Activated CD4-positive, CD25-positive, alpha-beta regulatory T cell (primary cell): Measurements from ENCODE around the gene CARD10.
"Not testable (repeated sequence)": the region's sequence is repeated elsewhere in the genome, so short reads cannot be mapped to it uniquely, and the experiment has no call there.

ENCODE experiments used
- DNase-seq, 4 experiments: peaks; one replicate each; lab custom pipeline; 2025; lab: John Stamatoyannopoulos, UW

The CARD10 gene

GRCh38 chr22:37556710-37557109 is 37.5 kb upstream of the CARD10 start:
- no peak for DNase-seq

GRCh38 chr22:37555029-37555428 is 35.8 kb upstream of the CARD10 start:
- DNase-seq = no peak

DNA sequence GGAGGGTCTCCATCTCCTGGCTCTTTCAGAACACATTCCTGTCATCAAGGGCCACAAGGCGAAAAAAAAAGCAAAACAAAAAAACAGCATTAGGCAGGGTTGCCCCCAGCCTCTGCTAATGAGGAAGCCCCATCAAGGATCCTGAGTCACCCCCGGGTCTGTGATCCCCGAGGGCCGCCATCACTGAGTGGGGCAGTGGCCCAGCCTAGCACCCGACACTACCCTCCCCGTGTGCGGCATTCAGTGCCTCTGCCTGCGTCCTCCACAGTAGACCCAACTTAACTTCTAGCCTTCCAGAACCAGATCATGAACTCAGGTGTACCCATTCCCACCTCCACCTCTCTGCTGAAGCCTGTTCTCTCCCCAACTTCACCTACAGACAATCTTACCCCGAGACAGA is 34.5 kb upstream of the CARD10 start:
- DNase-seq = no peak

- no peak for DNase-seq
Measured at GRCh38 chr22:37552524-37553163, 33.4 kb upstream of the CARD10 start.

GRCh38 chr22:37551981-37552380 is 32.8 kb upstream of the CARD10 start:
- no peak for DNase-seq

DNA sequence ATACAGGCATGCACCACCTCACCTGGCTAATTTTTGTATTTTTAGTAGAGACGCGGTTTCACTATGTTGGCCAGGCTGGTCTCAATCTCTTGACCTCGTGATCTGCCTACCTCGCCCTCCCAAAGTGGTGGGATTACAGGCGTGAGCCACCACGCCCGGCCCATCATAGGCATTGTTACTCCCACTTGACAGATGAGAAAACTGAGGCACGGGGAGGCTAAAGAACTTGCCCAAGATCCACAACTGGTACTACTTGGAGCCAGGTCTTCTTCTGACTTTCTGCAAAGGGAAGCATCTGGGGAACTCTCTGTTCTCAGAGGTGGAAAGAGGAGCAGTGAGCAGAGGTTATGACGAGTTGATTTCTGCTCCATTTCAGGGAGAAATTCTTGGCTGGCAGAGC is 31.7 kb upstream of the CARD10 start:
- DNase-seq = not testable (repeated sequence)

DNA sequence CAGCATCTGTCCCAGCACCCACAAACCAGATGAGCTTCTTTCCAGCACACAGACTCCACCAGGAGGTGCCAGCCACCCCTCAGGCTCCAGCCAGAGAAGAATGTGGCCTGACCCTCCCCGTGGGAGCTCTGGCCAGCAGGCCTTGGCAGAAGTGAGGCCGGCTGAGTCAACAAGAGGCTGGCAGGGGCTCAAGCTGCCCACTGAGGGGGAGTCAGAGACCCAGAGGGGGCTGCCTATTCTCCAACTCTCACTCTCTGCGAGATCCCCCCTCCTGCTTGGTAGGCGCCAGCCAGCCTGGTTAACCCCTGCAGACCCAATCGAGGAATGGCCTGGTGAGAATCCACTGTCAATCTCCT is 30.5 kb upstream of the CARD10 start:
- no peak for DNase-seq

DNA sequence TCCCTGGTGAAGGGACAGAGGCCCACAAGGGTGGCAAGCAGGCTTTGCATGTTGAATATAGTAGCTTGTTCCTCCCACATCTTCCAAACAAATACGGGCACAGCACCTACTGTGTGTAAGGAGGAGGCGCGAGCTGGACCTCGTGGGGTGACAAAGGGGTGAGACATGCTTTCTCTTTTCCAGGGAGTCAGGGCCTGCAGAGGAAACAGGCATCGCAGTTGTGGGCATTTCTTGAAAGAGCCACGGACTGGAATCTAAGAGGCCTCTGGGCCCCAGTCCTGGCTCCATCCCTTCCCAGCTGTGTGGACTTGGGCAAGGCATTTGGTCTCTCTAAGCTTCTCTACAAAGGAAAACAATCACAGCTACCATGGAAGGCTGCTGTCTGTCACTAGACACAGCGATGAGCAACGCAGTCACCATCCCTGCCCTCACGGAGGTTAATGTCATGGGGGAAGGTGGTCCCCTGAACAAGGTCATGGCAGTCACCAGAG is 28.1 kb upstream of the CARD10 start:
- DNase-seq = no peak

DNA sequence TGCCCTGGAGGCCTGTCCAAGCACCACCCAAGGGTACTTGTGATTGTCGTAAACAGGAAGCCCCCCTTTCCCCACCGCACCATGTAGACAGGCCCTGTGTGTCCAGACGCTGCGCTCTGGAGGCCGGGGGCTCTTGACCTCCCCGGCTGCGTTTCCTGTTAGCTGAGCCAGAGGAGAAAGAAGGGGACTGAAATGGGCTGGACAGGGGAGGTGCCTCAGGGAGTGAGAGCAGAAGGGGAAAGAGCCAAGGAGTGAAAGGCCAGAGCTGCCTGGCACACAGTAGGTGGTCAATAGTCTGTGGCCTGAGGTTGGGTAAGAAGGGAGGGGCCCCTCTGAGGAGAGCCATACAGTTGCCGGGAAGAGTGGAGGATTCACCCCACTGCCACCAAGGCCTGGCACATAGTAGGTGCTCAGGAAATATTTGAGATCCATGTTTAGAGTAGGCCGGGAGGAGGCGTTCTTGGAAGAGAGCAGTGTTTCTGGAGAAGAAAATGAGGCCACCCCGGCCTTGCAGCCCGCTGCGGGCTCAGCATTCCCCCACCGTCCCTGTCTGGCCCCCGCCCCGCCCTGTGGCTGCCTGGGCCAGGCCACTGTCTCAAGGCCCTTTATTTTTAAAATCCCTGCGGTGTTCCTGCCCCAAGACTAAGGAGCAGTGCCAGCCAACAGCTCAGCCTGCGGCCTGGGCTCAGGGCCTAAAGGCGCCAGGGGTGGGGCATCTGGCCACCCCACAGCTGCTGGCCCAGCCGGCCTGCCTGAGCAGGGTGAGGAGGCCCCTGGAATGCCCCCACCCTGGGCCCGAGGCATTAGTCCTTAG is 27.4 kb upstream of the CARD10 start:
- DNase-seq = no peak

GRCh38 chr22:37545703-37546436 is 26.7 kb upstream of the CARD10 start:
- no peak for DNase-seq

DNA sequence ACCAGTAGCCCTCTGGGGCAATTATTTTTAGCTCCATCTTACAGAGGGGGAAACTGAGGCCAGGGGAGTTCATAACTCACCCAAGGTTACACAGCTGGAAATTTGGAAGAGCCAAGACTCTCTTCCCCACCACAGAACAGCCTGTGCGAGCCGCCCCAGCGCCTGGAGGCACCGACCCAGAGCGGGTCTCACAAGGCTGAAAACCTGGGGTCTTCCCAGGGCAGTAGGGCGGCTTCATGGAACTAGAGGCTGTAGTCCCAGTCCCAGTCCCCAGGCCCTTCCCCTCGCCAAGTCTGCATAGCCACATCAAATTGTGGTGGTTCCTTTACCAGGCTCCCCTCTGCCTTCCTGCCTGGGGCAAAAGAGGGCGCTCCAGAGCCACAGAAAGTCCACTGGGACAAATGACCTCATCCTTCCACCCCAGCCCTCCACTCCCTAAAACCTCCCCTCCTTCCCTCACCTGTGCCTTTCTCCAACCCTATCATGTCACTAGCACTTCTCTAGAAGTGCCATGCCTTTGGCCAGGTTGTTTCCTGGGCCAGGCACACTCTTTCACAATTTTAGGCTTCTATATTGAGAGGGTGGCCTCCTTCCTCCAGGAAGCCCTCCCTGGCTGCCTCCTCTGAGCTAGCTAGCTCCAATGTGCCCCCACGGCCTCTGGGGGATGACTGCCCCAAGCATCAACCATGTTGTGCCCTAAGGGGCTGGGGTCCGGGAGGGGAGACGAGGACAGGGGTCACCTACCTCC is 25.9 kb upstream of the CARD10 start:
- DNase-seq = peak in 2 of 4 experiments; percentile 14 to 37

- no peak for DNase-seq
Measured at GRCh38 chr22:37542959-37543358, 23.7 kb upstream of the CARD10 start.

GRCh38 chr22:37542416-37542815 is 23.2 kb upstream of the CARD10 start:
- not testable (repeated sequence) for DNase-seq

DNA sequence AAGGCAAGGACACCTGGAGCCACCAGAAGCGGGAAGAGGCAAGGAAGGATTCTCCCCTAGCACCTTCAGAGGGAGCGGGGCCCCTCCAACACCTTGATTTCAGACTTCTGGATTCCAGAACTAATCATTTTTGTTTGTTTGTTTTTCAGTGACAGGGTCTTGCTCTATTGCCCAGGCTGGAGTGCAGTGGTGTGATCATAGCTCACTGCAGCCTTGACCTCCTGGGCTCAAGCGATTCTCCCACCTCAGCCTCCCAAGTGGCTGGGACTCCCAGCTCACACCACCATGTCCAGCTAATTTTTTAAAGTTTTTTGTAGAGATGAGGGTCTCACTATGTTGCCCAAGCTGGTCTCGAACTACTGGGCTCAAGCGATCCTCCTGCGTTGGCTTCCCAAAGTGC is 20.6 kb upstream of the CARD10 start:
- not testable (repeated sequence) for DNase-seq

- DNase-seq = peak; percentile 77 to 88 (median 84)
Measured at GRCh38 chr22:37538590-37539357, 19.6 kb upstream of the CARD10 start.

DNA sequence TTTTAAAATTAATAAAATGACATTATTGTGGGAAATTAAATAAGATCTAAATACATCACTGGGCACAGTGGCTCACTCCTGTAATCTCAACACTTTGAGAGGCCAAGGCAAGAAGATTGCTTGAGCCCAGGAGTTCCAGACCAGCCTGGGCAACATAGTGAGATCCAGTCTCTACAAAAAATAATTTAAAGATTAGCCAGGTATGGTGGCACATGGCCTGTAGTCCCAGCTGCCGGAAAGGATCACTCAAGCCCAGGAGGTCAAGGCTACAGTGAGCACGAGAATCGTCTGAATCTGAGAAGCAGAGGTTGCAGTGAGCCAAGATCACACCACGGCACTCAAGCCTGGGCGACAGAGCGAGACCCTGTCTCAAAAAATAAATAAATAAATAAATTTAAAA is 15.9 kb upstream of the CARD10 start:
- DNase-seq = no peak

DNA sequence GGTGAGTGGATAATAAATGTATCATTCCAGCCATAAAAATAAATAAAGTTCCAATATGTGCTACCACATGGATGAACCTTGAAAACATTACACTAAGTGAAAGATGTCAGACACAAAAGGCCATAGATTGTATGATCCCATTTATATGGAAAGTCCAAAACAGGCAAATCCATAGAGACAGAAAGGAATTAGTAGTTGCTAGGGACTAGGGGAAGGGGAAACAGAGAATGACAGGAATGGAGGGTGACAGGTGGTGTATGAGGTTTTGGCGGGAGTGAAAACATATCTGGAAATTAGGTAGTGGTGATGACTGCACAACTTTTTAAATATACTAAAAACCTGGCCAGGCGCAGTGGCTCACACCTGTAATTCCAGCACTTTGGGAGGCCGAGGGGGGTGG is 15.2 kb upstream of the CARD10 start:
- no peak for DNase-seq

GRCh38 chr22:37533995-37534394 is 14.8 kb upstream of the CARD10 start:
- DNase-seq = no peak

- no peak for DNase-seq
Measured at GRCh38 chr22:37529652-37530345, 10.6 kb upstream of the CARD10 start.

DNA sequence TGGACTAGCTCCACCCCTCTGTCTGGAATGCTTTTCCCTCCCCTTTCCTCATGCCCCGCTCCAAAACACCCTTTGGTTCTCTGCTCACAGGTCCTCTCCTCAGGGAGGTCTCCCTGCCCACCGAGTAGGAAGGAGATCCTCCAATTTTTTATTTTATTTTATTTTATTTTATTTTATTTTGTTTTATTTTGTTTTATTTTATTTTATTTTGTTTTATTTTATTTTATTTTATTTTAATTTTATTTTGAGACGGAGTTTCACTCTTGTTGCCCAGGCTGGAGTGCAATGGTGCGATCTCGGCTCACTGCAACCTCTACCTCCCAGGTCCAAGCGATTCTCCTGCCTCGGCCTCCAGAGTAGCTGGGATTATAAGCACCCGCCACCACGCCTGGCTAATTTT is 8.7 kb upstream of the CARD10 start:
- DNase-seq = not testable (repeated sequence)
